ENCODE data around the gene WRNIP1.
A peak's percentile ranks its signal among the peaks of the same experiment; 100 is the strongest.

Gene WRNIP1

DNA sequence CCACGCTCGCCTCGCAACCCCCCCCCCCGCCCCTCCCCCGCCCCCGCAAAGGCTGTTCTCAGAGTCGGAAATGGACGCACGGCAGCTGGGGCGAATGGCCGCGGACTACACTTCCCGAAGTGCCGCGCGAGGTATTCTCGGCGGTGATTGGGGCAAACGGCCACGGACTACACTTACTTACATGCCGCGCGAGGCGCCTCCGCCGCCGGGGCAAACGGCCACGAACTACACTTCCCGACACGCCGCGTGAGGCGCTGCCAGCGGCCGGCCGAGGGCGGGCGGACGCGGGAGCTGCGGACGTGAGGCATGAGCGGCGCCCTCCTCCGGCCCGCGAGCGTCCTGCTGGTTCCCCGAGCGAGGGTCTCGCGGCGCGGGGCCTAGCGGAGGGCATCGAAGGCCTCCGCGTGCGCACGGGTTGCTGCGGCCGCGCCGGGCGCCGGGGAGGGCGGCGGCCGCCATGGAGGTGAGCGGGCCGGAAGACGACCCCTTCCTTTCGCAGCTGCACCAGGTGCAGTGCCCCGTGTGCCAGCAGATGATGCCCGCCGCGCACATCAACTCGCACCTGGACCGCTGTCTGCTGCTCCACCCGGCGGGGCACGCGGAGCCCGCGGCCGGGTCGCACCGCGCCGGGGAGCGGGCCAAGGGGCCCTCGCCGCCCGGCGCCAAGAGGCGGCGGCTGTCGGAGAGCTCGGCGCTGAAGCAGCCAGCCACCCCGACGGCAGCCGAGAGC lies at the start of gene WRNIP1:
Gene WRNIP1, plus strand, starts transcription at position 228 of the 730 bp plus-strand sequence. Its CDS starts 230 bp downstream, at position 458.
- peak; percentile 97 for DNase-seq (ENCODE audit: low read depth)

DNA sequence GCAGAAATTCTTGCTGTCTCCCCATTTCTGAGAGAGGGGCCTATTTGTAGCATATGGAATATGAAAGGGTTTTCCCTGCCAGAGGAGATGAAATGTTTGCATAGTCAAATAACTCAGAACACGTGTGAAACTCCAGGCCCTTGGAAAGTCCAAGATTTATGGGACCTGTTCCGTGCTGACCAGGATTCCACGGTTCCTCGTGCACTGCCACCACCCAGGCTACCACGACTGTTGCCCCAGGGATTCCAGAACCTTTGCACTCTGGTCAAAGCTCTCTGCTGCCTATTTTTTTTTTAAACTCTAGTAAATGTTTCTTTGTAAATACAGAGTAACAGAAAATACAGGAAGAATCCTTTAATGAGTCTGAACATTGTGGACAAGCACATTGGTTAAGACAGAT lies 49.5 kb upstream of the WRNIP1 start:
- DNase-seq (ENCODE audit: low read depth): no peak

DNA sequence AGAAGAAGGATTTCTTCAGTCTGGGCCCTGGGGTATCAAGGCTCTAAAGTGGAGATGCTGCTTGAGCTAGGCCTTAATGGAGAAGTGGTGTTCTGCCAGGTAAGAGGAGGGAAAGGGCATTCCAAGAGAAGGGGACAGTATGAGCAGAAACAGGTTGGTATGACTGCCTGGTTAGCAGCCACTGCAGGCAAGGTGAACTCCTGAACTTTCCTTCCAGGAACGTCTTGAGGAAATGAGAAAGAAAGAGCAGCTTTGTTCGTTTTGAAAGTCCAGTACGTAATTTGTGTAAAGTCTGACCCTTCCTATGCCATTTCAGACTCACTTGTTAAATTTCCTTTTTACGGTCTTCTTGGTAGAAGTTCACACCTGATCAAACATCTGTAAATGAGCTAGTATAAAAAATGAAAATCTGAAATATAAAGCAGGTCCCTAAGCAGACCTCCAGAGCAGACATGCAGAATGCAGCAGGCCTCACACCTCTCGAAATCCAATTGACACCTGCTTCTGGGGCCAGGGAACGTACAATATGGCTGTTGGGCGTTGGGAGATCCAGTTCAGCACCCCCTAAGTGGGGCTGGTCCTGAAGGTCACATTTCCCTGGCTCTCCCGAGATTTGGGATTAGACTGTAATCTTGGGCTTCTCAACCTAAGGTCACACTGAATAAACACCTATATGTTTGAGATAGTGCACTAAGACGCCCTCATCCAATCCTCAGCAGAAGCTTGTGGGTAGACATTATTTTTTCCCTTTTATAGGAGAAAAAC lies 48.1 kb upstream of the WRNIP1 start:
- DNase-seq (ENCODE audit: low read depth): no peak

- DNase-seq (ENCODE audit: low read depth): no peak
These were observed 46.7 kb upstream of the WRNIP1 start for GRCh38 chr6:2718334-2719092.

- DNase-seq (ENCODE audit: low read depth): no peak
These were observed 46.1 kb upstream of the WRNIP1 start for GRCh38 chr6:2719093-2719455.

DNA sequence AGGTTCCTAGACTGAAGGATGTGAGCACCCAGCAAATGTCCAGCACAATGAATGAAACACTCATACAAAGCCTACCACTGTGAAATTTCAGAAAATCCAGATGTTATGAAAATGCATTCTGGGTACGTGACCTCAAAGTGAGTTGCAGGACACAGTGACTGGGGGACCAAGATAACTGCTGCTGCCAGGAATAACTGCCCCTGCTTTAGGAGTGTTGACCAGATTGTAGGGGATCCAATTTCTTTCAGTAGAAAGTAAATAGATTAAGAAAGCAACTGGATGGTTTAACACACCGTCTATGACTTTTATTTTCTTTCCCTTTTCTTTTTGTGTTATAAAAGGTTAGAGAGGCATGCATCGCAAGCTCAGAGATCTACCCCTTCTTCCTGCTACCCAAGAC lies 44.0 kb upstream of the WRNIP1 start:
- no peak for DNase-seq (ENCODE audit: low read depth)

- DNase-seq (ENCODE audit: low read depth): no peak
These were observed 39.7 kb upstream of the WRNIP1 start for GRCh38 chr6:2725364-2725988.

DNA sequence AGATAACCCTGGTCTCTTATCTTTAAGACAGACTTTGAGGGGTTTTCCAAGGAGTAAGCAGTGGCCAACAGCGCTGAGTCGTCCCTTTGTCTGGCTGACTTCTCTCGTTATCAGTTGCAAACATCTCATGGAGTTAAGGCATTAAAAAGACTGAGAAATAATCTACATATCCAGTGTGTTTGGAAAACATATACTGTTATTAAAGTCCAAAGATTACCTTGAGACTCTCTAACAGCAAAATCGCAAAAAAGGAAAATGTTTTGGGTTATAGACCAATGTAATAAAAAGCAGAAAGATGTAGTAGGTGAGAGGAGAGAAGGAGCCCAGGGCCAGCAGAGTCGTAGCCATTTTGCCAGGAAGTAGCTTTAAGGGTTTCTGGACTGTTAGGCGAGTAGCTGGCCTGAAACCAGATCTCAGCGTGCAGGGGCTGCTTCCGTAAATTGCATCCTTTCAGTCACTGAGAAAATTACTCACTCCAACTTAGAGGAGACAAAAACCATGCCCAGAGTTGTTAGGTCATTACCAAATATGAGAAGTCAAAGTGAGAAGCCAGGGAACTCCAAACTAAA lies 39.1 kb upstream of the WRNIP1 start:
- no peak for DNase-seq (ENCODE audit: low read depth)

- DNase-seq (ENCODE audit: low read depth): no peak
These were observed 35.3 kb upstream of the WRNIP1 start for GRCh38 chr6:2729921-2730320.

DNA sequence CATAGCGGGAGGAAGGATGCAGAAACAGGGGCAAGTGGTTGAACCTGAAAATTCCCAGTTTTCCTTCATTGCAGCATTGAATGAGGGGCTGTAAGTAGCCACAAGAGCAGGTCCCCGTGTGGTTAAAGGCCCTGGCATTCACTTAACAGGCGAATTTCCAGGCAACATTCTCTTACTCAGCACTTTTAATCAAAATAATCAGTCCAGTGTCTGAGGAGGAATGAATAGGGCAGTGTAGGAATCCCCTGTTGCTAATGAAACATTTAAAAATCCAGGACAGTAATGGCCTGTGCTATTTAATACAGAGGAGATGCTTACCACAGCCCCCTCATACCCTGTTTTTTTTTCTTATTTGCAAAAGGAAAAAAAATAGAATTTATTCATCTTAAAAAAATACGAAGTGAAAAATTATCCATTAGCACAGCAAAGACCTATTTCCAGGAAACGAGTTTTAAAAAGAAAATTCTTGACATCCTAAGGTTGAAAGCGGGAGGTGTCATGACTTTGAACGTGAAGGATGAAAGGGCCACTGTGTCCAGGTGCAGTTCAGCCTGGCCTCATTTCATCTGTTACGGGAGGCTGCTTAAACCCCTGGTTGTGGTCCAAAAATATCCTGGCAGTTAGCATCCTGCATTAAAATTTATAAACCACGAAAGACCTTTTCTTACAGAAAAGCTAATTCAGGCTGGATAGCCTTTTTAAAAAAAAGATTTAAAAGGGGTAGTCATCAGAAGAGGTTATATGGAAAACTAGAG lies 34.7 kb upstream of the WRNIP1 start:
- DNase-seq (ENCODE audit: low read depth): no peak

- no peak for DNase-seq (ENCODE audit: low read depth)
These were observed 33.8 kb upstream of the WRNIP1 start for GRCh38 chr6:2731281-2731909.

DNA sequence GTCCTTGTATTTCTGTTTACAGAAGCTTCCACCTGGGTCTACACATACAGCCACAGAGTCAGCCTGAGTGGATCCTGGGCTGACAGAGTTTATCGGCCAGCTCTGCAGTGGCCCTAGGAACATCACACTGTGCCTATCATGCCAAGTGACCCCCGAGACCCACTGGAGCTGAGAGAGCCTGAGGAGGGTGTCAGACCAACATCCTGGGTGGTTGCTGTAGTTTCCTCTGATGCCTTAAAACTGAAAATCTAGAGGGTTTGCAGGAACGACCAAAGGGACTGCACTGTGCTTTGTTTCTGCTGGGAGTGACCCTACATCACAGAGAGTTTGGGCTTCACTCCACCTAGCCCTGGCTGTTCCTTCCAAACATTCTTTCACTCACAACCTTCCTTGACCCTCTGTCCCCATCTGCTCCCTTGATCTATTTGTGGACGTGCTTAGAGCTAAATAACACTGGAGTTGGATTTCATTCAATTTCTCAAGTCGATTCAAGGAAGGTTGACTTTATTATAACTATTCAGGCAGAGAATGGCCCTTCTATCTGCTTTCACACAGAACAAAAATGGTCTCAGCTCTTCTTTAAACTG lies 32.6 kb upstream of the WRNIP1 start:
- no peak for DNase-seq (ENCODE audit: low read depth)

DNA sequence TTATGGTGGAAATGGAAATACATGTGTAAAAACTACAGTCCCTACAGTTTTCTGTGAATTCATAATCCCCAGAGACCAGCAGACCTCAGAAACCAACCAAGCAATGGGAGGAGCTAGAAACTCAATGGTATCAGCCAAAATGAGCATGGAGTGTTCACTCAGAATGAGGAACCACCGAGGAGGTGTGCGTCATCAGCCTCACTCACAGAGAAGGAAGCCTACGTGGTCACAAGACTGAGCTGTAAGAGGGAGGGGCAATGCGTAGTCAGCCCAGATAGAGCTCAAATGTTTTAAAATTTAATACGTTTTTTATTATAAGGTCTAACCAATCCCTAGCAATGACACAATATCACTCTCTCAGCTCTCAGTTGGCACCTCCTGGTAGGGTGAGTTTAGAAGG lies 31.9 kb upstream of the WRNIP1 start:
- no peak for DNase-seq (ENCODE audit: low read depth)

DNA sequence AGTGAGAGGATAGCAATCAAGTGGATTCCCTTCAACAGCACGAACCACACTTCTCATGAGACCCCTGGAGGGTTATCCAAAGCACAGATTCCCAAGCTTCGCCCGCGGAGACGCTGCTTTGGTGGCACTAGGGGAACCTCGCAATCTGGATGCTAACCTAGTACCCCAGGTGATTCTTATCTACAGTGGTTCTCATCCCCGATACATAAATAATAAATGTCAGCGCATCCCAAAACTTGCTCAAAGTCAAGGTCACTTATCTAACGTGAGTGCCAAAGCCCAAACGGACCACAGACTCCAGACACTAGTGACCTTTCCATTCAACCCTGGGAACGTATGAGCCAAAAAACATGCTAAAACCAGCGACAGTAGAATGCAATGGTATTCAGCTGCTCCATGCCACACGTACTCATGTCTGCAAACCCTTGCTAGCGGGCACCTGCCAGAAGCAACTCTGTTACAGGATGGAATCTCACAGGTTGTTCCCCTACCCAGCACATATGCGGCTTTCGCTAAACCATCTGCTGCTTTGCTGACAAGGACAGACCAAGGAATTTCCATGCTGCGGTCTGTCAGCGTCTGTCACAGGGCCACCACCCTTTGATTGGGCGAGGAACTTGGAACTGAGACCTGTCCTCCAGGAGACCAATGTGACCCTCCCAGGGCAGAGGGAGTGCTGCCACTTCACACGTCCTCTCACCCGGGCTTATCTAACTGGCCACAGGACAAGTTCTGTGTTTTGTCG lies 31.3 kb upstream of the WRNIP1 start:
- no peak for DNase-seq (ENCODE audit: low read depth)

DNA sequence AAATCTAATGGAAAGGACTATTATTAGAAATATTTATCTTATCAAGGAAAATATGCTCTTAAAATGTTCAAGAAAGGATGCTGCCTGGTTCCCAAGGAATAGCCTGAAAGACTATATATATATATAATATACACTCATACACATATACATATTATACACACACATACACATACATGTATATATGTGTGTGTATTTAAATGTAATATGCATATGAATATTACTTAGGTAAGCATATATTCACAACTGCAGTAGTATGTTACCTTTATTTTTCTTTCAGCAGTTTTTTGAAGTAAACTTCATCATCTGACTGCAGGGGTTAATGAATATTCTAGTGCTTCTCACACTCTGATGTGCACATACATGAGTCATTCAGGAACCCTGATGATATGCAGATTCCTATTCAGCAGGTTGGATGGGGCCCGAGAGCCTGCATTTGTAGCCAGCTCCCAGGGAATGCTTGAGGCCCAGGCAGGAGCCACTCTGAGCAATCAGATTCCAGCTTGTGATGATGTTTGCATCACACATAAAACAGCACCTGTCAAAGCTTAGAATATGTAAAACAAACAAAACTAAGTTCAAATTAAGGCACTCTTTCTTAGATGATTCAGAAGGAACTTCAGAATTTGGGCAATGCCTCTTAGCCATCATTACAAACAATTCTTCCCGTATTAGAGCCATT lies 30.6 kb upstream of the WRNIP1 start:
- no peak for DNase-seq (ENCODE audit: low read depth)

DNA sequence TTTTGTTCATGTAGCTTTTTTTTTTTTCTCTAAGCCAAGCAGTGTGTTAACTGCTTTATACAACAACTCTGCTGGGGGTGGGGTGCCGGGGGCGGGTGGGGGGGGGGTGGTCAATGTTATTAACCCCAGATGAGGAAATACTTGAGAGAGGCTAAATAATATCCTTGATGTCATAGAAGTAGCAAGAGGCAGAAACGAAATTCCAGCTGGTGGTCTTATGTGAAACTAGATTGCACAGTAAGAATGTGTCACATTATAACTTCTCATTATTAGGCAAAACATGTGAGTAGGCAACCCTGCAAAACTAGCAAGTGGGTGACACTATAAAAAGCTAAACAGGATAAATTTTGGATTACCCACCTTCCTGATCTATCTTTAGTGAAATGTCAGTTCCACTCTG lies 27.3 kb upstream of the WRNIP1 start:
- DNase-seq (ENCODE audit: low read depth): no peak

DNA sequence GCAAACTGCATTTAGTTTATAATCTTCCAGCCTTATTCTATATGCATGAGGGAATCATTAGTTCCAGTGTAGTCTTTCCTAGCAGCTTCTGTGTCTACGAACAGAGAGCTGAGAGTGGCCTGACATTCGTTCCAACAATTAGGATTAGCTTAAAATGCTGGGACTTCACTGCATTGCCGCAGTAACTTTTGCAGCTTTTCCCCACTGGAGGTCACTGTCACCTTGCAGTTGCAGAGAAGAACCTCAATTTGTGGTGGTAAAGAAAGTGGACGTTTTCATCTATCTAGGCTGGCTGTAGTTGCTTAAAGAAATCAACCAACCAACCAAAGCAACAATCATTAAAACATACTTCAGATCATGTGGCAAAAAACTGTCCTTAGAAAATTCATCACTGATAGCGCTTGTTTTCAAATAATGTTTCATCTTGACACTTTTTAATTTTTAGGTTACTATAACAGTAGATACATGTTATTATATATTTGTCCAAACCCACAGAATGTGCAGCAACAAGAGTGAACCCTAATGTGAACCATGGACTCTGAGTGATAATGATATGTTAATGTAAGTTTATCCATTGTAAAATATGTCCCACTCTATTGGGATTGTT lies 26.7 kb upstream of the WRNIP1 start:
- no peak for DNase-seq (ENCODE audit: low read depth)

- DNase-seq (ENCODE audit: low read depth): no peak
These were observed 25.9 kb upstream of the WRNIP1 start for GRCh38 chr6:2739335-2739734.

DNA sequence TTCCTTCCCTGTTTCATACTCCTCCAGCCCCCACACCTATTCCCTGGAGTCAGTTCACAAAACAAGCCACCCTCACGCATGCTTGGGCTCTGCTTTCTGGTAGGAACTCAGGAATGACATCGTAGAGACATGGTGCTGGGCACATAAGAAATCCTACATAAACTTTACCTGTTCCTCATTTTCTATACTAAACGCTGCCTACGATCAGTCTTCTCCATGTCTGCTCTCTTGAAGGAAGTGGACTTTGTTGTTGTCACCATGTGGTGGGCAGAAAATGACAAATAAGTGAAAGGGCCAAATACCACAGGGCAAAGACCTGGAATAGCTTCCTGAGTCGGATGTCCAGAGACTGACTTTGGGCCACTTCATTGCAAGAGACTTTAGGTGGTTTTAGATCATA lies 24.6 kb upstream of the WRNIP1 start:
- no peak for DNase-seq (ENCODE audit: low read depth)
